ENCODE data around the gene ATXN2.
A peak's percentile ranks its signal among the peaks of the same experiment; 100 is the strongest.

The ATXN2 gene

GRCh38 chr12:111414711-111415252 is 184.3 kb downstream of the ATXN2 start:
- H3K4me1 ChIP-seq (ENCODE audit: insufficient read depth, low read length): peaks cover 33% of the 10 kb centered on the region
- H3K9ac ChIP-seq (ENCODE audit: low read depth, low read length): no peak overlapping the region
- H3K9me3 ChIP-seq (ENCODE audit: insufficient read depth, low read depth, low read length): no peaks in the 10 kb centered on the region
- no peak overlapping the region for H3K4me3 ChIP-seq (ENCODE audit: low read length)
- H3K36me3 ChIP-seq (ENCODE audit: insufficient read depth, low read depth, low read length): peaks cover 7% of the 10 kb centered on the region
- no peaks in the 10 kb centered on the region for H3K27me3 ChIP-seq (ENCODE audit: insufficient read depth, low read length)
- no peak overlapping the region for H3K27ac ChIP-seq (ENCODE audit: low read length)

- Histone ChIP-seq H3K4me1 (ENCODE audit: insufficient read depth, low read length) (peaks cover 33% of the 10 kb centered on the region), H3K36me3 (ENCODE audit: insufficient read depth, low read depth, low read length) (no peaks in the 10 kb centered on the region), H3K27ac (ENCODE audit: low read length) (no peak overlapping the region), H3K9ac (ENCODE audit: low read depth, low read length) (0 out of 2 replicates have a peak overlapping the region, but pooled peaks have one; percentile 7), H3K4me3 (ENCODE audit: low read length) (no peak overlapping the region), H3K9me3 (ENCODE audit: insufficient read depth, low read depth, low read length) (no peaks in the 10 kb centered on the region), H3K27me3 (ENCODE audit: insufficient read depth, low read length) (no peaks in the 10 kb centered on the region)
Measured at GRCh38 chr12:111413442-111414086, 185.6 kb downstream of the ATXN2 start.

GRCh38 chr12:111412830-111413441 is 186.2 kb downstream of the ATXN2 start:
- peaks cover 33% of the 10 kb centered on the region for H3K4me1 ChIP-seq (ENCODE audit: insufficient read depth, low read length)
- no peak overlapping the region for H3K27ac ChIP-seq (ENCODE audit: low read length)
- H3K36me3 ChIP-seq (ENCODE audit: insufficient read depth, low read depth, low read length): no peaks in the 10 kb centered on the region
- H3K4me3 ChIP-seq (ENCODE audit: low read length): no peak overlapping the region
- no peaks in the 10 kb centered on the region for H3K9me3 ChIP-seq (ENCODE audit: insufficient read depth, low read depth, low read length)
- no peaks in the 10 kb centered on the region for H3K27me3 ChIP-seq (ENCODE audit: insufficient read depth, low read length)
- H3K9ac ChIP-seq (ENCODE audit: low read depth, low read length): 0 out of 2 replicates have a peak overlapping the region, but pooled peaks have one; percentile 7

- H3K27ac ChIP-seq (ENCODE audit: low read length): no peak overlapping the region
- H3K4me3 ChIP-seq (ENCODE audit: low read length): peak overlapping the region; percentile 16; the same call in 1 of the 2 replicates
- peaks cover 39% of the 10 kb centered on the region for H3K4me1 ChIP-seq (ENCODE audit: insufficient read depth, low read length)
Measured at GRCh38 chr12:111412007-111412829, 186.9 kb downstream of the ATXN2 start.

GRCh38 chr12:111411185-111411764 is 187.8 kb downstream of the ATXN2 start:
- no peak overlapping the region for H3K27ac ChIP-seq (ENCODE audit: low read length)
- H3K4me1 ChIP-seq (ENCODE audit: insufficient read depth, low read length): peaks cover 39% of the 10 kb centered on the region
- H3K36me3 ChIP-seq (ENCODE audit: insufficient read depth, low read depth, low read length): no peaks in the 10 kb centered on the region
- no peaks in the 10 kb centered on the region for H3K9me3 ChIP-seq (ENCODE audit: insufficient read depth, low read depth, low read length)
- no peaks in the 10 kb centered on the region for H3K27me3 ChIP-seq (ENCODE audit: insufficient read depth, low read length)
- no peak overlapping the region for H3K4me3 ChIP-seq (ENCODE audit: low read length)
- no peak overlapping the region; the same call in 1 of the 2 replicates for H3K9ac ChIP-seq (ENCODE audit: low read depth, low read length)

More at GRCh38 chr12:111412007-111412829, 186.9 kb downstream of the ATXN2 start:
- H3K9ac ChIP-seq (ENCODE audit: low read depth, low read length): peak overlapping the region; percentile 60; the same call in 1 of the 2 replicates
- H3K27me3 ChIP-seq (ENCODE audit: insufficient read depth, low read length): no peaks in the 10 kb centered on the region
- H3K36me3 ChIP-seq (ENCODE audit: insufficient read depth, low read depth, low read length): no peaks in the 10 kb centered on the region
- no peaks in the 10 kb centered on the region for H3K9me3 ChIP-seq (ENCODE audit: insufficient read depth, low read depth, low read length)

- H3K36me3 ChIP-seq (ENCODE audit: insufficient read depth, low read depth, low read length): no peaks in the 10 kb centered on the region
- peaks cover 39% of the 10 kb centered on the region for H3K4me1 ChIP-seq (ENCODE audit: insufficient read depth, low read length)
- no peak overlapping the region for H3K27ac ChIP-seq (ENCODE audit: low read length)
- no peaks in the 10 kb centered on the region for H3K27me3 ChIP-seq (ENCODE audit: insufficient read depth, low read length)
- no peaks in the 10 kb centered on the region for H3K9me3 ChIP-seq (ENCODE audit: insufficient read depth, low read depth, low read length)
- no peak overlapping the region for H3K9ac ChIP-seq (ENCODE audit: low read depth, low read length)
- H3K4me3 ChIP-seq (ENCODE audit: low read length): no peak overlapping the region
Measured at GRCh38 chr12:111410431-111411184, 188.5 kb downstream of the ATXN2 start.

- Histone ChIP-seq H3K4me1 (ENCODE audit: insufficient read depth, low read length) (peaks cover 39% of the 10 kb centered on the region), H3K9me3 (ENCODE audit: insufficient read depth, low read depth, low read length) (no peaks in the 10 kb centered on the region), H3K9ac (ENCODE audit: low read depth, low read length) (no peak overlapping the region), H3K27ac (ENCODE audit: low read length) (no peak overlapping the region), H3K27me3 (ENCODE audit: insufficient read depth, low read length) (no peaks in the 10 kb centered on the region; the same call in 1 of the 2 replicates), H3K4me3 (ENCODE audit: low read length) (no peak overlapping the region), H3K36me3 (ENCODE audit: insufficient read depth, low read depth, low read length) (no peaks in the 10 kb centered on the region)
Measured at GRCh38 chr12:111409780-111410430, 189.2 kb downstream of the ATXN2 start.

- no peak overlapping the region for H3K9ac ChIP-seq (ENCODE audit: low read depth, low read length)
- H3K4me1 ChIP-seq (ENCODE audit: insufficient read depth, low read length): peaks cover 42% of the 10 kb centered on the region
- H3K36me3 ChIP-seq (ENCODE audit: insufficient read depth, low read depth, low read length): no peaks in the 10 kb centered on the region
- H3K27me3 ChIP-seq (ENCODE audit: insufficient read depth, low read length): peaks cover 4% of the 10 kb centered on the region; the same call in 1 of the 2 replicates
- no peak overlapping the region for H3K27ac ChIP-seq (ENCODE audit: low read length)
- H3K9me3 ChIP-seq (ENCODE audit: insufficient read depth, low read depth, low read length): no peaks in the 10 kb centered on the region
- no peak overlapping the region for H3K4me3 ChIP-seq (ENCODE audit: low read length)
Measured at GRCh38 chr12:111409403-111409779, 189.7 kb downstream of the ATXN2 start.

- Histone ChIP-seq H3K27ac (ENCODE audit: low read length) (no peak overlapping the region), H3K27me3 (ENCODE audit: insufficient read depth, low read length) (peaks cover 8% of the 10 kb centered on the region; the same call in 1 of the 2 replicates), H3K36me3 (ENCODE audit: insufficient read depth, low read depth, low read length) (no peaks in the 10 kb centered on the region), H3K9me3 (ENCODE audit: insufficient read depth, low read depth, low read length) (no peaks in the 10 kb centered on the region), H3K4me1 (ENCODE audit: insufficient read depth, low read length) (peaks cover 43% of the 10 kb centered on the region), H3K4me3 (ENCODE audit: low read length) (no peak overlapping the region), H3K9ac (ENCODE audit: low read depth, low read length) (no peak overlapping the region)
Measured at GRCh38 chr12:111408686-111409402, 190.3 kb downstream of the ATXN2 start.

GRCh38 chr12:111408116-111408440 is 191.0 kb downstream of the ATXN2 start:
- Histone ChIP-seq H3K9ac (ENCODE audit: low read depth, low read length) (no peak overlapping the region), H3K9me3 (ENCODE audit: insufficient read depth, low read depth, low read length) (no peaks in the 10 kb centered on the region), H3K4me1 (ENCODE audit: insufficient read depth, low read length) (peaks cover 36% of the 10 kb centered on the region), H3K4me3 (ENCODE audit: low read length) (no peak overlapping the region), H3K27me3 (ENCODE audit: insufficient read depth, low read length) (peaks cover 8% of the 10 kb centered on the region; the same call in 1 of the 2 replicates), H3K27ac (ENCODE audit: low read length) (no peak overlapping the region), H3K36me3 (ENCODE audit: insufficient read depth, low read depth, low read length) (no peaks in the 10 kb centered on the region)

Data from iPS-20b (cell line).